CD4-positive, alpha-beta T cell treated with Interleukin-17A for 1 hour (primary cell): ENCODE results near the gene HPN.
"Not testable (repeated sequence)": the region's sequence is repeated elsewhere in the genome, so short reads cannot be mapped to it uniquely, and the experiment has no call there.

Experiments
- DNase-seq: peaks from one replicate; pipeline ENCODE4 v3.0.0-alpha.2; 2020

Gene HPN

DNA sequence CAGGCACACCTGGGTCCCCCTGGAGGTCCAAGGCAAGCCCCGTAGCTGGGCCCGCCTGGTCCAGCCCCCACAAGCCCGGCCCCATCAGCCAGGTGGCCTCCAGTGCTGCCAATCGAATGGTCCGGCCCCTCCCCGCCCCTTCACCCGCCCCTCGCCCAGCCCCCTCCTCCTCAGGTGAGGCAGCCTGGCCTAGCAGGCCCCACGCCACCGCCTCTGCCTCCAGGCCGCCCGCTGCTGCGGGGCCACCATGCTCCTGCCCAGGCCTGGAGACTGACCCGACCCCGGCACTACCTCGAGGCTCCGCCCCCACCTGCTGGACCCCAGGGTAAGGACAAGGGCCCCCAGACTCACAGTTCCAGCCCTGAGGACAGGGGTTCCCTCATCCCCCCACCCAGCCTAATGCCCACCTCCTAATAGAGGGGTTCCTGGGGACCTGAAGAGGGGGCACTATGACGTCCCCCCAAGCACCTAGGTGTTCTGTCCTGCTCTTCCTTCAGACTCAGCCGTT is at the start of gene HPN:
Gene HPN, plus strand, starts transcription at position 174 of the 508 bp plus-strand sequence. CDS start 786 bp downstream, outside the sequence.
- DNase-seq = no peak

DNA sequence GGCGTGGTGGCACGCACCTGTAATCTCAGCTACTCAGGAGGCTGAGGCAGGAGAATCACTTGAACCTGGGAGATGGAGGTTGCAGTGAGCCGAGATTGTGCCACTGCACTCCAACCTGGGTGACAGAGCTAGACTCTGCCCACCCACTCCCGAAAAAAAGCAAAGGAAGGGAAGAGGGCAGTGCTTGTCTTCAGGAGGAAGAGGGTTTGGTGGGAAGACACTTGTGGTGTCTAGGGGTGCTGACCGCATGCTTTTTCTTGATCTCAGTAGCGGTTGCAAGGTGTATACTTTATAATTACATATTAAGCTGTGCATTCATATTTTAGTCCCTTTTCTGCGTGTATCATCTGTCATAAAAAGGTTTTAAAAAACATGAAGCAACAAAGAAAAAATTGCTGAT is 48.9 kb upstream of the HPN start:
- not testable (repeated sequence) for DNase-seq

DNA sequence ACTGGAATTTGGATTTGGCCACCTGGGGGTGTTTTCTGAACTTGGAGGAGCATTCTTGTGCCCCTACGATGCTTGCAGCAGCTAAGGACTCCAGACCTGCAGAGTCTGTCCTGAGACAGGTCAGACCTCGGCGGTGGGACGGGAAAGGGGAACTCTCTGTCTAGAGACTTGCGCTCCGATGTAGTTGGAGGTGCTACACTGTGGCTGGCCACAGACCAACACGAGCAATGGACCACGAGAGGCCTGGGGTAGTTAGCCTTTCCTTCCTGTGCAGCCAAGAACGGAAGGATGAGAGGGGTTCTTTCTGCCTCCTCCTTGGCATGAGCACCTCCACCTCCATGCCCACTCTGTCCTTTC is 47.3 kb upstream of the HPN start:
- DNase-seq = no peak

DNA sequence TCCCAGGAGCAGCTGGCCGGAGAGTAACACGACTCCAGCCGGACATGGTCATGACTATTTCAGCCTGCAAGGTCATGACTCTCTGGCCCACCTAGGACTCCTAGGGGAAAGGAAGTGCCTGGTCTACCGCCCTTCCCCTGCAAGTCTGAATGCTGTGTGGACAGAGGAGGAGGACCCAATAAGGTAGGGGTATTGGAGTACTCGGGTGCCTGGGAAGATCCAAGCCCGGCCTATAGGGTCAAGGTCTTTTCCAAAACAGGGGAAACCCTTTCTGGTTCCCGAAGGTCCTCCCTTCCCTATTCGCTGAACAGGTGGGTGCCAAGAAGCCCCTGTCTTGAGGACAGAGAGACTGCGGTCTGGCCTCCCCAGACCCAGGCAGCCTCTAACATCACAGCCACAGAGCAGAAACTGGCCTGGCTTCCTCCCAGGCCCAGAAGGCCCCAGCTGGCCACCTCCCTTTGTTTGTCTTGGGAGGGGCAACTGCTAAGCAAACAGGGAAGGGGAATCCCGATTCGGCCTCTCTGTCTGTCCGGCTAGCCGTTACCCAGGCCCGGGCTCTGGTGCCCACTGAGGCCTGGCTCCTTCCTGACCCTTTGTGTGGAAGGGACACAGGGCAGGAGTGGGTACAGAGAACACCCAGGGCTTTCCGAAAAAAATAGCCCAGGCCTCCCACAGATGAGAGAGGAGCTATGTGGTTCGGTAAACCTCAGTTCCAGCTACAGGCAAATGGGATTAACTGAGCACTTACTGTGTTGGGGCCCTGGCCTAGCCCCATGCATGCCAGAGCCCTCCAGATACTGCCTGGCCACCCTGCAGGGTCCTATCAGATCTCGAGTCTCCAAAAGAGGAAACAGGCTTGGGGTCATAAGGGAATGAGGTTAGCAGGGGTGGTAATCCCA is 46.6 kb upstream of the HPN start:
- no peak for DNase-seq

DNA sequence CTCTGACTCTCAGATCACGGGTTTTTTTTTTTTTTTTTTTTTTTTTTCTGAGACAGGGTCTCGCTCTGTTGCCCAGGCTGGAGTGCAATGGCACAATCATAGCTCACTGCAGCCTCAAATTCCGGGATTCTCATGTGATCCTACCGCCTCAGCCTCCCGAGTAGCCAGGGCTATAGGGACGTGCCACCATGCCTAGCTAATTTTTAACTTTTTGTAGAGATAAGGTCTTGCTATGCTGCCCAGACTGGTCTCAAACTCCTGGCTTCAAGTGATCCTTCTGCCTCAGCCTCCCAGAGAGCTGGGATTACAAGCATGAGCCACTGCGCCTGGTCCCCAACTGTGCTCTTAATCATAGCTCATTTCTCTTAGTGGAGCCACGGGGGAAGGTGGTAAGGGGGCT is 46.0 kb upstream of the HPN start:
- DNase-seq = no peak

DNA sequence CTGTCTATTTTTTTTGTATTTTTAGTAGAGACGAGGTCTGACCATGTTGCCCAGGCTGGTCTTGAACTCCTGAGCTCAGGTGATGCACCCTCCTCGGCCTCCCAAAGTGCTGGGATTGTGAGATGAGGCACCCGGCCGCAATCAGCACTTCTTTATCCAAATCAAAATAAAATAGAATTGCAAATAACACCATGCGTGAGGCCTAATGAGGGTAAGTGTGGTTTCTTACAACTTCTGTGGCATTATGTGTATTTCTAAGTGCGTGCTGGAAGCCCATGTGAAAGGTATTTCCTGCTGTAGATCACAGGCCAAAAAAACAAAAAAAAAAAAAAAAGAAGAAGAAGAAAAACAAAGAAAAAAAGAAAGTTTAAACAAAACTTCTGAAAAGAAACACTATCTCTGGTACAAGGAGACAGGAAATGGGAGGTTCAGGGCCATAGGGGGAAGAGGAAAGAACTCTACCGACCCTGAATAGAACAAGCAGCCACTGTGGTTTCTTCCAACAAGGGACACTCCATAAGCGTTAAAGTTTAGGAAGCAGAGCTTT is 44.4 kb upstream of the HPN start:
- peak; percentile 47 for DNase-seq

DNA sequence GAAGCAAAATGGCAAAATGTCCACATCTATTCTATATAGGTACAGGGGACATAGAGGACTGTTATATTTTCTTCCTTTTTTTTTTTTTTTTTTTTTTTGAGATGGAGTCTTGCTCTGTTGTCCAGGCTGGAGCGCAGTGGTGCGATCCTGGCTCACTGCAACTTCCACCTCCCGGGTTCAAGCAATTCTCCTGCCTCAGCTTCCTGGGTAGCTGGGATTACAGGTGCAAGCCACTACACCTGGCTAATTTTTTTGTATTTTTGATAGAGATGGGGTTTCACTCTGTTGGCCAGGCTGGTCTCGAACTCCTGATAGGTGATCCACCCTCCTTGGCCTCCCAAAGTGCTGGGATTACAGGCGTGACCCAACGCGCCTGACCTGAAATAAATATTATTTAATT is 43.3 kb upstream of the HPN start:
- DNase-seq = not testable (repeated sequence)

DNA sequence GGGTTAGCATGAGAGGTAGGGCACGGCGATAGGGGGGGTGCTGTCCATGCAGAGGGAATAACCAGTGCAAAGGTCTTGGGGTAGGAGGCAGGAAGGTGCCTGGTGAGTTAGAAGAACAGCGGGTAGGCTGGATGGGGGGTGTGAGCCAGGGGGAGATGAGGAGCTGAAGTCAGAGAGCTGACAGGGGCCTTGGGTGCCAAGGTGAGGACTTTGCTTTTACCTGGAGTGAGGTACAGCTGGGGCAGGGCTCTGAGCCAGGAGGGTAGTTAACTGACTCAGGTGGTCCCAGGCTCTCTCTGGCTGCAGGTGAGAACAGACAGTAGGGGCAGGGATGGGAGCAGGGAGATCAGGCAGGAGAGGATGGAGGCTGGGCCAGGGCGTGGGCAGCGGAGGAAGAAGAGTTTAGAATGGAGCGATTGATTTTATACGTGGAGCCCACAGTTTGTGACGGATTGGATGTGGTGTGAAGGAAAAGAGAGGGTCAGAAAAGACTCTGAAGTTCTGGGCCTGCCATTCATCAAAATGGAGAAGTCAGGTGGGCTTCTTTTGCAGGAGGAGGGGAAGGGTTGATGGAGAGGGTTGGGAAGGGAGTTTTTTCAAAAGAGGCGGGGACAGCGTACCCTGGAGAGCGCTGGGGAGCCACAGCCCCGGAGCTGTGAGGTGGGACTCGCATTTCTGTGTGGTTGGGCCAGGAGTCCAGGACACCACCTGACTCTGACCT is 42.6 kb upstream of the HPN start:
- no peak for DNase-seq

DNA sequence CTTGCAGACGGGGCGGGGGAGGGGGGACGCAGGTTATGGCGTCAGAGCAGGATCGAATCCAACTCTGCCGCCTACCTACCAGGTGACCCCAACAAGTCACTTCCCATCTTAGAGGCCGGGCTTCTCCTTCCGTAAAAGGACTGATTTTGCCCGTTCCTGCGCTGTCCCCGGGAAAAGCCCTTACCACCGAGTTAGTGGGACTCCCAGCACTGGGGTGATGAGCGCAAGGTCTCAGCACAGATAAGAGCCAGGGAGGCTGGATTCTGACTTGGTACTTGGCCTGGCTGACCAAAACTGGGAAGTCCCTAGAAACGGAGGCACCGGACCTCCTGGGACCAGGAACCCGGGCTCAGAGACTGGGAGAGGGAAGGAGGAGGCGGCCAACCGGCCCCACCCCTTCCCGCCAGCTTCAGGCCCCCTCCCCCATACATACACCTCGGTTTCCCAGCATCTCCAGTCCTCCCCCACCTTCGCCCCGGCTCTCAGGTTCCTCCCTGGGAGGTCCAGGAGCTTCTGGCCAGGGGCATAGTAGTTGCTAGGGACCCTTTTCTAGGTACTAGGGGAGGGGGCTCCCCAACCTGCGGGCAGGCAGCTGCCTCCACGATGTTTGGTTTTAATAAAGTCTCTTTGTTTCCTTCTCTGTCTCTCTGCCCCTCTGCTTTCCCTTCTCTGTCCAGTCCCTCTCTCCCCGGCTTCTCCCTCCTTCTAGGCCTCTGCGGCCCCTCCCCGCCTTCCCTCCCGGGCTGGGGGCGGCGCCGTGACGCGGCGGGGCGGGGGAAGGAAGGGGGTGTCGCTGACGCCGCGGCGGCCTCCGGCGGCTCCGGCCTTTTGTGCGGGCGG is 41.8 kb upstream of the HPN start, which contains the start of gene GRAMD1A:
Gene GRAMD1A, plus strand, starts transcription at position 826 of the 840 bp plus-strand sequence. CDS start 156 bp downstream, outside the sequence.
- peak; percentile 76 for DNase-seq

DNA sequence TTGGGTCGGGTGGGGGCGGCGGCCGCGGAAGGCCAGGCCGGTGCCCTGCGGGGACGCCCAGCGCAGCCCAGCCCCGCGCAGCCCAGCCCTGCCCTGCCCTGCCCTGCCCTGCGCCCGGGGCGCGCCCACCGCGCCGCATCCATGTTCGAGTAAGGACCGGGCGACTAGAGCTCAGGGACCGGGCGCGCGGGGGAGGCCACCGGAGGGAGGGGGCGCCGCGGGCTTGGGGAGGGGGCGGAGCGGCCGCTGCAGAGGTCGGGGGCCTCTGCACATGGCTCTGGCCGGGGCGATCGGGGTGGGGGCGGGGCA is 41.2 kb upstream of the HPN start:
- DNase-seq = no peak

DNA sequence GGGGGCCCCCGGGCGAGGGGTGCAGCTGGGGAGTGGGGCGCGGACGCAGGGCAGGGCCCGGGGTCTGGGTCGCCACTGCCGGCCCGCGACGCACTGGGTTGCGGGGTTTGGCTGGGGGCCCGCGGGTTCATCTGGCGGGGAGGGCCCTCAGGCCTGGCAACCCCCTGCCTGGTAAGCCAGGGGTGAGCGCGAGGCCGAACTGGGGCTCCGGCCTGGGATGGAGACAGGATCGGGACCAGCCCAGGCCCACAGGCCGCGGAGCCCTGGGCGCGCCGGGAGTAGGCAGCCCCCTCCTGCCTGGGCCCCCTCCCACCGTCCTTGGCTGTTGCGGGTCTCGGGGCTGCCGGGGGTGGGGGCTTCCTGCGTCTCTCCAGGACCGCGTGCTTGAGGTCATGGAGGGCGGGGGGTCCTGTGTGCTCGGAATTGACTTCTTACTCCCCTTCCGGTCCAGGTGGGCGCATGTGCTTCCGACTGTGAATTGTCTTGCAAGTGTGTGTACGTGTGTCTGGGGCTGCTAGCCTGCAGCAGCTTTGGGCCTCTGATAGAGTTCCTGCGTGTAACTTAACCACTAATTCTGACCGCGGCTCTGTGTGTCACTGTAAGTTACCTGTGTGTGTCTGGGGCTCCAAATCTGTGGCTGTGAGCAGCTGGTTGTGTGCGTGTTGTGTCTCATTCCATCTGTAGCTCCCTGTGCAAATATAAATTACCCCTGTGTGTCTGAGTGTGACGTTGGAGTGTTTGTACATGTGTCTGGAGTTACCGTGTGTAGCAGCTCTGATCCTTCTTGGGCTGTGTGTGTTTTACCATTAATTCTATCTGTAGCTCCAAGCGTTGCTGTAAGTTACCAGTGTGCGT is 40.6 kb upstream of the HPN start:
- DNase-seq = peak; percentile 68

DNA sequence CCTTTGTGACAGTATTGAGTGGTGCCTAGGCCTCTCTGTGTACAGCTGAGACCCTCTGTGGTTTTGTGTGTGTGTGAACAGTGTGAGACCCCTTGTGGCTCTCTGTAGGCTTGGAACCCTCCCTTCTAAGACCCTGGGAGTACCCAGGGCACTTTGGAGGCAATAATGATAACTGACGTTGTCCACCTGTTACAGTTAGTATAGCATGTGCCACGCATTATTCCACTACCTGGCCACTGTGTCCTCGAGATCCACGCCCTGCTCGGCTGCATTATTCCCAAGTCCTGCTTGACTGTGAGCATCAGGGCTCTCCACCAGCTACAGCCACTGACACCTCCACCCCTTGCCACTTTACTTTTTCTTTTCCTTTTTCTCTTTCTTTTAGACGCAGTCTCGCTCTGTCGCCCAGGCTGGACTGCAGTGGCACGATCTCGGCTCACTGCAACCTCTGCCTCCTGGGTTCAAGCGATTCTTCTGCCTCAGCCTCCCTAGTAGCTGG is 39.4 kb upstream of the HPN start:
- DNase-seq = no peak

DNA sequence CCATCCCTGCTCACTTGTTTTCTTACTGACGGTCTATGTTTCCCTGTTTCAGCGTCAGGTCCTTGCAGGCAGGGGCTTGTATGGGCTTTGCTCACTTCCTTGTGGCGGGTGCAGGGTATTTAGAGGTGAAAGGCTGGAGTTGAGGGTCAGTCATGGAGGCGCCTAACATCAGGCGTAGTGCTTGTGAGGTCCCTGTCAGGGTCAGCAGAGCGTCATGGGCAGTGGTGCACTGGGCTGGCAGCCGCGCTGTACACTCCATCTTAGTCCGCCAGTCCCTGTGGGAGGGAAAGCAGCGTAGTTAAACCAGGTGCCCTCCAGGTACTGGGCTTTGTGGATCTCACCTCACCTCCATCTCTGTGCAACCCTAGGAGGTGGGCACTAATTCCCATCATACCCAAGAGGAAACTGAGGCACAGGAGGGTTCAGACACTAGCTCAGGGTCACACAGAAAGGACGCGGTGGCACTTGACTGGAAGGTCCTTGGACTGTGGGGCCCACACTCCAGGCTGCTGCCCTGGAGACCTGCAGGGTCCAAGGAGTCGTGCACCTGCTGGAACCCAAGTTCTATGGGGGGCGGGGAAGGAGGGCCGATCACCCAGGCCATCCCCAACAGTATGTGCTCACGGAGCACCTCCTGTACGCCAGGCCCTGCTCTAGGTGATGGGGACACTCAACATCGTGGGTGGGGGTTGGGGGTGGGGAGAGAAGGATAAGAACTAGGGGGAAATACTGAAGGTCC is 36.8 kb upstream of the HPN start:
- DNase-seq = no peak

DNA sequence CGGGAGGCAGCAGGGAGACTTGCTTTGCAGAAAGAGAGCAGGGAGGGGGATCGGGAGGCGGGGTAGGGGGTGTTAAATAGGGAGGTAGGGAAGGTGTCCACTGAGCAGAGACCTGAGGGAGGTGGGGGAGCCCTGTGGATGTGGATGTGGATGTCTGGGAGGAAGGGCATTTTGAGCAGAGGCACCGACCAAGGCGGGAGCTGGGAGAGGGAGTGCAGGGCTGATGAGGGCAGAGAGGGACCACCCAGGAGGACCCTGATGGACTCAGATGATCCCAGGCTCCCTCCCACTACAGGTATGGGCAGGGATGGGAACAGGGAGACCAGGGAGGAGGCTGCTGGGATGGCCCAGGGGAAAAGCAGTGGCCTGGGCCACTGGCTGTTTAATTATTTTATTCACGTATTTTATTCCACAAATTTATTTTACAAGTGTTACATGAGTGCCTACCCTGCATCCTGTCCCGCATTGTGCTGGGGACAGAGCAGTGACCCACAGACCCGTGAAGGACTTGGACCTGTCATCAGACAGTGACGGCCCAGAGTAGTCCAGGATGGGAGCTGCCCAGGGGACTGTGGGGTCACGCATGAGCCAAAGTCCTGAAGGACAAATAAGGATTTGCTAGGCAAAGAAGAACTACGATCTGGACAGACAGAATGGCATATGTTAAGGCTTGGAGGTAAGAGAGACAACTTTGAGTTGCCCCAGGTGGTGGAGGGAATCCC is 36.1 kb upstream of the HPN start:
- no peak for DNase-seq

DNA sequence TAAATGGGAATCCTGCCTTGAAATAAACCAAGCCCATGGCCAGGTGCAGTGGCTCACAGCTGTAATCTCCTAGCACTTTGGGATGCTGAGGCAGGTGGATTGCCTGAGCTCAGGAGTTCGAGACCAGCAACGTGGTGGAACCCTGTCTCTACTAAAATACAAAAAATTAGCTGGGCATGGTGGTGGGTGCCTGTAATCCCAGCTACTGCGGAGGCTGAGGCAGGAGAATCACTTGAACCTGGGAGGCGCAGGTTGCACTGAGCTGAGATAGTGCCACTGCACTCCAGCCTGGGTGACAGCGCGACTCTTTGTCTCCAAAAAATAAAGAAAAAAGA is 35.5 kb upstream of the HPN start:
- DNase-seq = not testable (repeated sequence)

DNA sequence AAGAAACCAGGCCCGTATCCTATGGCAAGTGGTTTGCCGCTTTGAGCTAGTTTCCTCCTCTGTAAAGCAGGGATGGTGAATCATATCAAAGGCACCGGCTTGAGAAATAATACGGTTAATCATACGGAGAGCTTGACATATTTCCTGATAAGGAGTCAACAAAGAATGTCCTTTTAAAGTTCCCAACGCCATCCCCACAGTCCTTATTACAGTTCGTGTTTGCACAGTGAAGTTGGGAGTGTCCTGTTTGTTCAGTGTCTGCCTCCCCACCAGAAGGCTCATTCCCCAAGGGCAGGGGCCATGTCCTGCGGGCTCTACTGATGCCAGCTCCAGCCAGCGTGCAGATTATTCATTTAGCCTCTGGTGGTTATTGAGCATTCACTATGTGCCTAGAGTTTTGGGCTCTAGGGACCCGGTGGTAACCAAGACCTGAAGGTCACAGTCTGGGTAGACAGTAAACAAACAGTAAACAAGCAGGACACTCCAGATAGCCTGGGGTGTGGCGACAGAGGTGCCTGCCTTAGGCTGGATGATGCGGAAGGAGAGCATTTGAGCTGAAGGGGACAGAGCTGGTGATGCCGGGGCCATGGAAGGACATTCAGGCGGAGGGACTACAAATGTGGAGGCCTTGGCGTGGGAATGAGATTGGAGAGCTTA is 35.1 kb upstream of the HPN start:
- DNase-seq = no peak

DNA sequence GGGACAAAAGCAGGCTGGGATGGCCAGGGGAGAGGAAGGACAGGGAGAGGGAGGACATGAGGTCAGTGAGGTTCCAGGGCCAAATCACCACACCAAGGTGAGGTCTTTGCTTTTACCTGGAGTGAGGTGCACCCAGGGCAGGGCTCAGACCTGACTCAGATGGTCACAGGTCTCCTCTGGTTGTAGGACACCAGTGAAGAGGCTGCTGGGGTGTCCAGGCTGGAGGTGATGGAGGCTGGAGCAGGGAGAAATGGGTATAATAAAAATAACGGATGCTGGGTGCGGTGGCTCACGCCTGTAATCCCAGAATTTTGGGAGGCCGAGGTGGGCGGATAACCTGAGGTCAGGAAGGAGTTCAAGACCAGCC is 34.5 kb upstream of the HPN start:
- no peak for DNase-seq

DNA sequence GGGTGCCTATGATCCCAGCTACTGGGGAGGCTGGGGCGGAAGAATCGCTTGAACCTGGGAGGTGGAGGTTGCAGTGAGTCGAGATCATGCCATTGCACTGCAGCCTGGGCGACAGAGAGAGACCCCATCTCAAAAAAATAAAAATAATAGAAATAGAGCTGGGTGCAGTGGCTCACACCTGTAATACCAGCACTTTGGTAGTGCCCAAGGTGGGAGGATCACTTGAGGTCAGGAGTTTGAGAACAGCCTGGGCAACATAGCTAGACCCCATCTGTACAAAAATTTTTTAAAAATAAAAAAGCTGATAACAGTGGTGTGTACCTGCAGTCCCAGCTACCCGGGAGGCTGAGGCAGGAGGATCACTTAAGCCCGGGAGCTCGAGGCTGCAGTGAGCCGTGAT is 34.1 kb upstream of the HPN start:
- DNase-seq = not testable (repeated sequence)

DNA sequence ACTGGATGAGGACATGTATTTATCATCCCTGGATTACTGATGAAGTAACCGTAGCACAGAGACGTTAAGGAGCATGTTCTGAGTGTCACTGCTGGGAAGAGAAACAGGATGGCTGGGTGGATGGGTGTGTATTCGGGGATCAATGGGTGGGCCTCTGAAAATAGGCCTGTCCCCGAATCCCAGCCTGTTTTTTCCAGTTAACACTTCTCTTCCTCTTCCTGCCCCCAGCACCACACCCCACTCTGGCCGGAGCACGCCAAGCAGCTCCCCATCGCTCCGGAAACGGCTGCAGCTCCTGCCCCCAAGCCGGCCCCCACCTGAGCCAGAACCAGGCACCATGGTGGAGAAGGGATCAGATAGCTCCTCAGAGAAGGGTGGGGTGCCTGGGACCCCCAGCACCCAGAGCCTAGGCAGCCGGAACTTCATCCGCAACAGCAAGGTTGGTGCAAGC is 32.6 kb upstream of the HPN start:
- DNase-seq = no peak
